CD4-positive, alpha-beta T cell treated with Interleukin-17A for 4 hours (primary cell): ENCODE results near the gene HES7.
"Not testable (repeated sequence)": the region's sequence is repeated elsewhere in the genome, so short reads cannot be mapped to it uniquely, and the experiment has no call there.

Experiments
- DNase-seq: peaks from one replicate; pipeline ENCODE4 v3.0.0-alpha.2; 2020; ENCODE audit warnings: mixed read lengths

Gene HES7

GRCh38 chr17:8121681-8122421, 2.1 kb downstream of the HES7 start:
- peak; percentile 55 for DNase-seq

DNA sequence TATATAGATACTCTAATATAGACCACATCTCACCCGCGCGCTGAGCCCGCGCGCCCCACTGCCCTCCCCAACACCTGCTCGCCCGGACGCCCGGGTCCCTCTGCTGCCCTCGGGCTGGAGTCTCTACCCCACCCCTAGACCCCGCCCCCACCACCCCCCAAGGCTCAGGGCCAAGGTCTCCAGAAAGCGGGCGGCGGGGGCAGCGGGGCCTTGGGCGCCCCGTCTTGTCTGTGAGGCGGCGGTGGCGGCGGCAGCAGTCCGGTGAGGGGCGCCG, 2.6 kb downstream of the HES7 start:
- DNase-seq = no peak

DNA sequence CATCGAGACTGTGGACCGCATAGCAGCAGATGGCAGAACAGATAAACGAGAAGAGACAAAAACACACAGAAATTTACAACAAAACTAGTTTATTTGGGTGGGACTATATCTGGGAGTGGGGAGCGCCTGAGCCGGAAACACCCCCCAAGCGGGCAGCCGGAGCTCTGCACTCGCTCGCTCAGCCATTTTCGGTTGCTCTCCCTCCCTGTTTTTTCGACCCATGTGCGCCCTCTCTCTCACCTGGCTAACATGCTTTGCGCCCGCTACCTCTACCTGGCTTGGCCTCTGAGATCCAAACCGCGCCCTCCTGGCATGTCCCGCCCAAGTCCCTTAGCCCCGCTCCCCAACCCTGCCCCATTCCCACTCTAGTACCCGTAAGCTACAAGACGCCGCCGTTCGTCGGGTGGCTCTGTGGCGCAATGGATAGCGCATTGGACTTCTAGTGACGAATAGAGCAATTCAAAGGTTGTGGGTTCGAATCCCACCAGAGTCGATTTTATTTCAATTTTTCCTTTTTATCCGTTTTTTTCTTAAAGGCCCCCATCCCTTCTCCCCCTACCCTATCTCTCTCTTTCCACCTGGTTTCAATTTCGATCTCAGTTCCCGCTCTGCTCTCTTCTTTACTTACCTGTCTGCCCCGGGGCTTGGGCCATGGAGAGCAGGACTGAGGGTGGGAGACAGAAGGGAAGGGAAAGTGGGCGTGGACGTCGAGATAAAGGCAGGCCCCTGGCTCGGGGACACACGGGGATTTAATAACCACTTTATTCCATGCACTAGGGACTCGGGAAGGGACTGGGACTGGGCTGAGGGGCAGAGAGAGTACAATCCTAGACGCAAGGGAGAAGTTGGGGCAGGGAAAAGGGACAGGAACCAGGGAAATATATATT, 3.1 kb downstream of the HES7 start:
- peak; percentile 64 for DNase-seq

- DNase-seq = peak; percentile 78
Measured at GRCh38 chr17:8119581-8120519, 4.1 kb downstream of the HES7 start.

GRCh38 chr17:8118769-8119580, 4.9 kb downstream of the HES7 start:
- peak; percentile 87 for DNase-seq

- DNase-seq = peak; percentile 54
Measured at GRCh38 chr17:8117980-8118768, 5.7 kb downstream of the HES7 start, which contains the start of gene ALOXE3. ALOXE3 (minus strand) TSS chr17:8118514; CDS start chr17:8117990, 524 bp downstream.

- DNase-seq = no peak
Measured at GRCh38 chr17:8117367-8117979, 6.4 kb downstream of the HES7 start.

- peak; percentile 28 for DNase-seq
Measured at GRCh38 chr17:8116776-8117175, 7.1 kb downstream of the HES7 start.

GRCh38 chr17:8110907-8111306, 13.0 kb downstream of the HES7 start:
- no peak for DNase-seq

- DNase-seq = no peak
Measured at GRCh38 chr17:8110456-8110804, 13.5 kb downstream of the HES7 start.

GRCh38 chr17:8109661-8110455, 14.0 kb downstream of the HES7 start:
- peak; percentile 93 for DNase-seq

GRCh38 chr17:8108972-8109660, 14.8 kb downstream of the HES7 start:
- DNase-seq = no peak

GRCh38 chr17:8106980-8107379, 16.9 kb downstream of the HES7 start:
- not testable (repeated sequence) for DNase-seq

DNA sequence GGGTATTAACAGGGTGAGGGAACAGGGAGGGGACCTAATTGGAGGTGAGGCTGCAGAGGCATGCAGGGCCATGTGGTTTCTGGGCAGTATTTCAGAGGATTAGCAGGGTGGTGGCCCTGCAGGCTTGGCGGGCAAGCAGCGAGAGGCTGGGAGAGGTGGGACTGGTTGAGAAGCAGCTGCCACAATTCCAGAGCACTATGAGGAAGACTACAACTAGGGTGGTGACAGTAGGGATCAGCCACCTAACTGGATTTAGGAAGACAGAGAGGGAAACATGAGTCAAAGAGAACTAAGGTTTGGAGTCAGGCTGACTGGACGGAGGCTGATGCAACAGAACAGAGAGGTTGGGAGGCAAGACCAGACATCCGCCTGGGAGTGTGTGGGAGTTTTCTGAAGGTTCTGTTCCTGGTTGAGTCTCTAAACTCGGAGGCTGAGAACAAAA, 17.9 kb downstream of the HES7 start:
- DNase-seq = no peak

DNA sequence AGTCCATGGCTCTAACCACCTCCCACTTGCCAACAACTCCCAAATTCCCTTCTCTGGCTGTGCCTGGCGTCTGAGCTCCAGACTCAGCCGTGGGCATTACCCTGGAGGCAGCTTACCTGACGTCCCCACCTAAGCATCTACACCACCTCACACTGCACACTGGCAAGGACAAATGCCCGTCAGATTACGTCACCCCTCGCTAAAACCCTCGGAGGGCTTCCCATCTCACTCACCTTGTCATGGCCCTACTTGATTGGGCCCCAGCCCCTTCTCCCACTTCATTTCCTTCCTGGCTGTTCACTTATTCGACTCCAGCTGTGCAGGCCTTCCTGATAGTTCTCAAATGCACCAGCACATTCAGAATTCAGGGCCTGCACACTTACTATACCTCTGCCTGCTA, 19.0 kb downstream of the HES7 start:
- no peak for DNase-seq

DNA sequence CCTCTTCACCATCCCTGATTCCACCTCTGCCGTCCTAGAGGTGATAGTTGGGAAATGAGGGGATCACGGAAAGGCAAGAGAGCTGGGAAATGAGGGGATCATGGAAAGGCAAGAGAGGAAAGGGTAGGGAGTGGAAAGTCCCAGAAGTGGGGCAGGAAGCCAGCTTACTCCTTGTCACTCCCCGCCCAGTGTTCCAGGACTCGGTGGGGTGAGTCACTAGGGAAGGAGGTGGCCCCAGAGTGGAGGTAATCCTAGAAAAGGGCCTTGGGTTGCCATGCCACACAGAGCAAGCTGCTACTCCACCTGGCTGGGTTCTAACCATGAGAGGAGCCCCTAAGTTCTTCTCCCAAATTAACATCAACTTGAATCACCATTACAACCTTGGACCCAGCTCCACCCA, 20.4 kb downstream of the HES7 start:
- no peak for DNase-seq

- DNase-seq = no peak
Measured at GRCh38 chr17:8101721-8102120, 22.2 kb downstream of the HES7 start.

DNA sequence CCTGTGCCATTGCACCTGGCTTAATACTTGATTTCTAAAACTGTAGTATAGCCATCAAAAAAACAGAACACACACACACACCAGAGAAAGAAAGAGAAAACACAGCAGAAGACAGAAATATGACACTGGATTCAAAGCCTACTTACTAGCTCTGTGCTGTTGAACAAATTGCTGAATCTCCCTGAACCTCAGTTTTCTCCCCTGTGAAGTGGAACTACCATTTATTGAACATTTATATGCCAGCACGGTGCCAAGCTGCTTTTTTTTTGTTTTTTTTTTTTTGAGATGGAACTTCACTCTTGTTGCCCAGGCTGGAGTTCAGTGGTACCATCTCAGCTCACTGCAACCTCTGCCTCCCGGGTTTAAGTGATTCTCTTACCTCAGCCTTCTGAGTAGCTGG, 23.1 kb downstream of the HES7 start:
- no peak for DNase-seq

GRCh38 chr17:8100111-8100510, 23.8 kb downstream of the HES7 start:
- no peak for DNase-seq
